HepG2 (cell line): ENCODE measurements around the gene SHBG. TPM values are rescaled to one million over a fixed set of nuclear protein-coding genes. Genes with fewer than 3 reads are reported as not detected.

Experiments used
- ARNTL ChIP-seq: sonication (generic); formaldehyde crosslinking; IDR thresholded peaks from 2 replicates; pipeline ENCODE4 v1.4.0; 2020; ENCODE audit warnings: mild to moderate bottlenecking, missing genetic modification reagents
- BCLAF1 ChIP-seq: fragments of 450-650 bp; IDR thresholded peaks from 2 replicates; pipeline ENCODE4 v1.6.1; 2017; ENCODE audit warnings: mild to moderate bottlenecking
- CTCF ChIP-seq: sonication (generic); formaldehyde crosslinking; IDR thresholded peaks from 2 replicates; pipeline ENCODE4 v1.5.0; 2020; ENCODE audit warnings: mild to moderate bottlenecking, missing genetic modification reagents, moderate library complexity
- EED ChIP-seq: sonication (generic); formaldehyde crosslinking; IDR thresholded peaks from 2 replicates; pipeline ENCODE4 v1.5.0; 2020; ENCODE audit warnings: mild to moderate bottlenecking, missing genetic modification reagents
- GATAD2A ChIP-seq: IDR thresholded peaks from 2 replicates; pipeline ENCODE4 v1.6.1; 2016
- JDP2 ChIP-seq: sonication (generic); formaldehyde crosslinking; IDR thresholded peaks from 2 replicates; pipeline ENCODE4 v1.8.1; 2022; ENCODE audit warnings: missing genetic modification reagents, borderline replicate concordance
- KLF6 ChIP-seq: IDR thresholded peaks from 2 replicates; pipeline ENCODE4 v1.8.0; 2016; ENCODE audit warnings: missing biosample characterization, missing genetic modification reagents
- NKX3-1 ChIP-seq: sonication (generic); formaldehyde crosslinking; IDR thresholded peaks from 2 replicates; pipeline ENCODE4 v1.5.0; 2020; ENCODE audit warnings: missing genetic modification reagents
- POLR2AphosphoS2 ChIP-seq: IDR thresholded peaks from 2 replicates; pipeline ENCODE4 v1.6.1; 2011; ENCODE audit warnings: low read depth, low read length, improper control_type of control experiment
- REPIN1 ChIP-seq: sonication (generic); formaldehyde crosslinking; IDR thresholded peaks from 2 replicates; pipeline ENCODE4 v1.8.0; 2022; ENCODE audit warnings: missing genetic modification reagents, low read depth, mild to moderate bottlenecking, borderline replicate concordance
- SAP130 ChIP-seq: IDR thresholded peaks from 2 replicates; pipeline ENCODE4 v1.6.1; 2016; ENCODE audit warnings: low read depth
- SCMH1 ChIP-seq: sonication (generic); formaldehyde crosslinking; IDR thresholded peaks from 2 replicates; pipeline ENCODE4 v1.9.0; 2021; ENCODE audit warnings: missing genetic modification reagents, mild to moderate bottlenecking, borderline replicate concordance
- SPEN ChIP-seq: sonication (generic); formaldehyde crosslinking; IDR thresholded peaks from 2 replicates; pipeline ENCODE4 v1.5.1; 2020; ENCODE audit warnings: low read depth, mild to moderate bottlenecking, missing genetic modification reagents
- STAG1 ChIP-seq: sonication (generic); formaldehyde crosslinking; IDR thresholded peaks from 2 replicates; pipeline ENCODE4 v1.4.0; 2020; ENCODE audit warnings: missing genetic modification reagents
- YY1 ChIP-seq: IDR thresholded peaks from 2 replicates; pipeline ENCODE4 v1.6.1; 2011; ENCODE audit warnings: low read length, low read depth, moderate library complexity, mild to moderate bottlenecking; ENCODE audit not compliant: insufficient read depth, insufficient replicate concordance
- ZNF12 ChIP-seq: sonication (generic); formaldehyde crosslinking; IDR thresholded peaks from 2 replicates; pipeline ENCODE4 v1.5.0; 2020; ENCODE audit warnings: missing genetic modification reagents
- ZNF24 ChIP-seq: fragments of 450-650 bp; IDR thresholded peaks from 2 replicates; pipeline ENCODE4 v1.6.1; 2017; ENCODE audit warnings: antibody characterized with exemption, mild to moderate bottlenecking
- ZNF451 ChIP-seq: sonication (generic); formaldehyde crosslinking; IDR thresholded peaks from 2 replicates; pipeline ENCODE4 v1.5.0; 2020; ENCODE audit warnings: mild to moderate bottlenecking, missing genetic modification reagents
- ZNF547 ChIP-seq: sonication (generic); formaldehyde crosslinking; IDR thresholded peaks from 2 replicates; pipeline ENCODE4 v1.5.1; 2020; ENCODE audit warnings: mild to moderate bottlenecking, missing genetic modification reagents
- ZNF552 ChIP-seq: sonication (generic); formaldehyde crosslinking; IDR thresholded peaks from 2 replicates; pipeline ENCODE4 v1.9.0; 2022; ENCODE audit warnings: missing genetic modification reagents, mild to moderate bottlenecking, borderline replicate concordance
- ZNF558 ChIP-seq: sonication (generic); formaldehyde crosslinking; IDR thresholded peaks from 2 replicates; pipeline ENCODE4 v1.9.0; 2022; ENCODE audit warnings: mild to moderate bottlenecking, missing genetic modification reagents, borderline replicate concordance
- ZNF619 ChIP-seq: sonication (generic); formaldehyde crosslinking; IDR thresholded peaks from 2 replicates; pipeline ENCODE4 v1.4.0; 2020; ENCODE audit warnings: mild to moderate bottlenecking, missing genetic modification reagents
- ZNF644 ChIP-seq: IDR thresholded peaks from 2 replicates; pipeline ENCODE4 v1.6.1; 2016; ENCODE audit warnings: low read depth
- ZSCAN31 ChIP-seq: sonication (generic); formaldehyde crosslinking; IDR thresholded peaks from 2 replicates; pipeline ENCODE4 v1.5.0; 2020; ENCODE audit warnings: low read depth, mild to moderate bottlenecking, missing genetic modification reagents
- polyA plus RNA-seq, 8 experiments: library from polyadenylated mRNA; depleted of rRNA in 3 of 8; stranded (reverse) in 7 of 8; unstranded in 1 of 8; fragments of >200 nt; fragmentation: Illumina TruSeq in 4 of 8; extraction: Trizol in 4 of 8; gene quantifications; 2 replicates each; pipeline versions ENCODE4 v1.2.1 to v1.2.3, GENCODE V29; 2011 to 2016; ENCODE audit warnings: low read depth in 4 of 8, missing spikeins in 1 of 8, mixed read lengths in 1 of 8; ENCODE audit not compliant: insufficient read depth in 1 of 8
- total RNA-seq, 5 experiments: library from RNA; depleted of rRNA; stranded (reverse); fragments of >200 nt; fragmentation: Illumina TruSeq; extraction: Trizol; gene quantifications; 2 replicates each; pipeline ENCODE4 v1.2.3, GENCODE V29; 2016; ENCODE audit warnings: low read depth in 1 of 5
- TF ChIP-seq, protein P1 (sequence below): sonication (generic); formaldehyde crosslinking; IDR thresholded peaks from 2 replicates; pipeline ENCODE4 v1.5.0; 2020; ENCODE audit warnings: missing genetic modification reagents
- TF ChIP-seq, protein P2 (sequence below): sonication (generic); formaldehyde crosslinking; IDR thresholded peaks from 2 replicates; pipeline ENCODE4 v1.4.0; 2020; ENCODE audit warnings: missing genetic modification reagents

SHBG gene
- total and polyA plus RNA-seq, 2 of the 13 experiments (the other 11 are each of a cell fraction or from before 2014, with no cell fraction given) = 4.0 to 6.1 TPM

- TF ChIP-seq EED (CRISPR knock-in tag) = no peak
- TF ChIP-seq ZNF547 (CRISPR knock-in tag) = no peak
- TF ChIP-seq SAP130 (CRISPR knock-in tag) = 0 out of 2 replicates have a peak, but pooled peaks have one; percentile 11
- TF ChIP-seq, protein P1, sequence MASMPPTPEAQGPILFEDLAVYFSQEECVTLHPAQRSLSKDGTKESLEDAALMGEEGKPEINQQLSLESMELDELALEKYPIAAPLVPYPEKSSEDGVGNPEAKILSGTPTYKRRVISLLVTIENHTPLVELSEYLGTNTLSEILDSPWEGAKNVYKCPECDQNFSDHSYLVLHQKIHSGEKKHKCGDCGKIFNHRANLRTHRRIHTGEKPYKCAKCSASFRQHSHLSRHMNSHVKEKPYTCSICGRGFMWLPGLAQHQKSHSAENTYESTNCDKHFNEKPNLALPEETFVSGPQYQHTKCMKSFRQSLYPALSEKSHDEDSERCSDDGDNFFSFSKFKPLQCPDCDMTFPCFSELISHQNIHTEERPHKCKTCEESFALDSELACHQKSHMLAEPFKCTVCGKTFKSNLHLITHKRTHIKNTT (CRISPR knock-in tag) = no peak
- no peak for TF ChIP-seq SCMH1 (CRISPR knock-in tag)
- TF ChIP-seq ZNF24 = no peak
- TF ChIP-seq ZNF552 (CRISPR knock-in tag) = no peak
- no peak for TF ChIP-seq ZSCAN31 (CRISPR knock-in tag)
- TF ChIP-seq ZNF558 (CRISPR knock-in tag) = no peak
- TF ChIP-seq KLF6 (CRISPR knock-in tag) = no peak
- no peak for TF ChIP-seq ZNF619 (CRISPR knock-in tag)
- TF ChIP-seq ARNTL (CRISPR knock-in tag) = no peak
- peak; percentile 68 for TF ChIP-seq STAG1 (CRISPR knock-in tag)
- no peak for TF ChIP-seq ZNF12 (CRISPR knock-in tag)
- TF ChIP-seq POLR2AphosphoS2 = no peak
- TF ChIP-seq ZNF451 (CRISPR knock-in tag) = no peak
- no peak for TF ChIP-seq JDP2 (CRISPR knock-in tag)
- TF ChIP-seq GATAD2A (CRISPR knock-in tag) = no peak
- TF ChIP-seq REPIN1 = no peak
- TF ChIP-seq CTCF (CRISPR knock-in tag) = peak; percentile 83
- 0 out of 2 replicates have a peak, but pooled peaks have one; percentile 34 for TF ChIP-seq ZNF644 (CRISPR knock-in tag)
- TF ChIP-seq SPEN (CRISPR knock-in tag) = no peak
- TF ChIP-seq NKX3-1 (CRISPR knock-in tag) = no peak
- no peak for TF ChIP-seq YY1
- TF ChIP-seq BCLAF1 = no peak
- TF ChIP-seq, protein P2, sequence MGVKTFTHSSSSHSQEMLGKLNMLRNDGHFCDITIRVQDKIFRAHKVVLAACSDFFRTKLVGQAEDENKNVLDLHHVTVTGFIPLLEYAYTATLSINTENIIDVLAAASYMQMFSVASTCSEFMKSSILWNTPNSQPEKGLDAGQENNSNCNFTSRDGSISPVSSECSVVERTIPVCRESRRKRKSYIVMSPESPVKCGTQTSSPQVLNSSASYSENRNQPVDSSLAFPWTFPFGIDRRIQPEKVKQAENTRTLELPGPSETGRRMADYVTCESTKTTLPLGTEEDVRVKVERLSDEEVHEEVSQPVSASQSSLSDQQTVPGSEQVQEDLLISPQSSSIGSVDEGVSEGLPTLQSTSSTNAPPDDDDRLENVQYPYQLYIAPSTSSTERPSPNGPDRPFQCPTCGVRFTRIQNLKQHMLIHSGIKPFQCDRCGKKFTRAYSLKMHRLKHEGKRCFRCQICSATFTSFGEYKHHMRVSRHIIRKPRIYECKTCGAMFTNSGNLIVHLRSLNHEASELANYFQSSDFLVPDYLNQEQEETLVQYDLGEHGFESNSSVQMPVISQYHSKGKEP = no peak
Measured at GRCh38 chr17:7634384-7634783, 4.4 kb downstream of the SHBG start (continued).
